Measurements from ENCODE around the gene TECPR1. TPM values are rescaled to one million over a fixed set of nuclear protein-coding genes. Genes with fewer than 3 reads are reported as not detected.

Gene TECPR1
- total and polyA plus RNA-seq, 2 of the 4 experiments (the other 2 are of a cell fraction): 11.5 to 14.7 TPM

- no peak for TF ChIP-seq MXI1 (IDR thresholded peaks at IDR 0.05; ENCODE audit: borderline replicate concordance, low read depth, low read length)
- TF ChIP-seq POLR2A (IDR thresholded peaks at IDR 0.05; ENCODE audit: low read depth, low read length): no peak
- no peak for TF ChIP-seq NFE2L2 (IDR thresholded peaks at IDR 0.05; ENCODE audit: low read depth, low read length)
- no peak for TF ChIP-seq MAFK (IDR thresholded peaks at IDR 0.05; ENCODE audit: low read depth, low read length)
- no peak for TF ChIP-seq RCOR1 (IDR thresholded peaks at IDR 0.05; ENCODE audit: insufficient replicate concordance, low read length)
- no peak for TF ChIP-seq USF2 (IDR thresholded peaks at IDR 0.05; ENCODE audit: low read depth, low read length)
These were observed 21.1 kb downstream of the TECPR1 start (continued) for GRCh38 chr7:98230746-98231471.

All from IMR-90 (cell line).